Spleen (tissue), 7 donors: ENCODE data around the gene RIPOR2.

ENCODE experiments used
- CTCF ChIP-seq, 11 experiments: fragments of 200-600 bp in 7 of 11; fragments of 450-650 bp in 4 of 11; sonication (generic) in 4 of 11; IDR thresholded peaks in 8 of 11; conservative IDR thresholded peaks in 3 of 11; 1 replicate in 7 of 11; 2 replicates in 4 of 11; pipeline versions ENCODE4 v1.4.0 to v1.8.0; 2016 to 2021; ENCODE audit warnings: antibody characterized with exemption in 11 of 11, inconsistent platforms in 4 of 11, mild to moderate bottlenecking in 1 of 11
- POLR2A ChIP-seq, 3 donors: fragments of 450-650 bp; IDR thresholded peaks; one replicate each; pipeline ENCODE4 v1.5.1; 2017; ENCODE audit warnings: antibody characterized with exemption in 3 of 3, mild to moderate bottlenecking in 1 of 3
- donor health status: DM: no; HTN: no; CAD: no; lungs with moderate emphysema.
- donor health status: DM: no; HTN: no; CAD: no.
- donor health status: DM: no; HTN: no; CAD: no.

- TF ChIP-seq CTCF (IDR thresholded peaks at IDR 0.05 in 8 of 11, conservative IDR thresholded peaks at IDR 0.05 in 3 of 11), result no peak
- TF ChIP-seq POLR2A (IDR thresholded peaks at IDR 0.05), result no peak
Measured at GRCh38 chr6:24985323-24985722, 49.6 kb upstream of the RIPOR2 start.
